Measurements from ENCODE around the gene TIAM1. TPM values are rescaled to one million over a fixed set of nuclear protein-coding genes. Genes with fewer than 3 reads are reported as not detected.
A peak's percentile ranks its signal among the peaks of the same experiment; 100 is the strongest.

TIAM1 gene
- total and polyA plus RNA-seq, 9 donors: 8.7 to 21.3 (median 12.4) TPM

GRCh38 chr21:31278511-31279130, 65.4 kb downstream of the TIAM1 start:
- 85% methylated on average over 5 of the region's 11 CpGs for WGBS (ENCODE audit: insufficient coverage)
- Histone ChIP-seq H3K36me3 (ENCODE audit: control insufficient read depth, insufficient read depth, low read length) (no peaks in the 10 kb centered on the region), H3K27me3 (ENCODE audit: control insufficient read depth, insufficient read depth, low read length) (no peaks in the 10 kb centered on the region), H3K4me1 (ENCODE audit: control insufficient read depth, insufficient read depth, low read length) (no peaks in the 10 kb centered on the region), H3K9me3 (replicated peaks; ENCODE audit: control insufficient read depth, low read depth, low read length) (peaks cover under 1% of the 10 kb centered on the region), H3K27ac (ENCODE audit: low read length) (no peak overlapping the region), H3K4me3 (ENCODE audit: low read length) (no peak overlapping the region)
- no peak for DNase-seq

- Histone ChIP-seq H3K4me1 (ENCODE audit: control insufficient read depth, insufficient read depth, low read length) (no peaks in the 10 kb centered on the region), H3K4me3 (ENCODE audit: low read length) (no peak overlapping the region), H3K36me3 (ENCODE audit: control insufficient read depth, insufficient read depth, low read length) (no peaks in the 10 kb centered on the region), H3K9me3 (replicated peaks; ENCODE audit: control insufficient read depth, low read depth, low read length) (peaks cover 3% of the 10 kb centered on the region), H3K27me3 (ENCODE audit: control insufficient read depth, insufficient read depth, low read length) (no peaks in the 10 kb centered on the region), H3K27ac (ENCODE audit: low read length) (no peak overlapping the region)
- 88% methylated on average over 7 of the region's 7 CpGs for WGBS (ENCODE audit: insufficient coverage)
- no peak for DNase-seq
Measured at GRCh38 chr21:31276663-31277062, 67.4 kb downstream of the TIAM1 start.

- Histone ChIP-seq H3K36me3 (ENCODE audit: control insufficient read depth, insufficient read depth, low read length) (no peaks in the 10 kb centered on the region), H3K4me3 (ENCODE audit: low read length) (no peak overlapping the region), H3K4me1 (ENCODE audit: control insufficient read depth, insufficient read depth, low read length) (no peaks in the 10 kb centered on the region), H3K27ac (ENCODE audit: low read length) (no peak overlapping the region), H3K27me3 (ENCODE audit: control insufficient read depth, insufficient read depth, low read length) (no peaks in the 10 kb centered on the region), H3K9me3 (replicated peaks; ENCODE audit: control insufficient read depth, low read depth, low read length) (peaks cover 3% of the 10 kb centered on the region)
- no peak for DNase-seq
- no CpG with 5 or more reads among the region's 6 CpGs for WGBS (ENCODE audit: insufficient coverage)
Measured at GRCh38 chr21:31275901-31276300, 68.2 kb downstream of the TIAM1 start.

DNA sequence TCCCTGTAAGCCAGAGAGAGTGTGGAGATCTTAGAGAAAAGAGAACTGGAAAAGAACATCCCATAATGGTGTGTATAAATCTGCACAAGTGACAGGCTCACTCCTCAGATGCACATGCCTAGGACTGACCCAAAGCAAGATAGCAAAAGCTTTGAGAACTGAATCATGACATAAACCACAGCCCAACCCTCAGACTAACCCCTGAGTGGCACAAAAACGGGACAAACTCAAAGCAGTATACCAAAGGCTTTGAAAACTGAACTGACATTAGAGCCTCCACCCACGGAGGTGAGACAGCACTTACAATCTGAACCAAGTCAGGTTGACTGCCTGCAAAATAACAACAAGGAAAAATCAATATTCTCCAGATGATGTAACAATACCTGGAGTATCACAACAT, 70.8 kb downstream of the TIAM1 start:
- WGBS (ENCODE audit: insufficient coverage): 55% methylated on average over 1 of the region's 2 CpGs
- Histone ChIP-seq H3K27me3 (ENCODE audit: control insufficient read depth, insufficient read depth, low read length) (no peaks in the 10 kb centered on the region), H3K27ac (ENCODE audit: low read length) (no peak overlapping the region), H3K36me3 (ENCODE audit: control insufficient read depth, insufficient read depth, low read length) (no peaks in the 10 kb centered on the region), H3K4me1 (ENCODE audit: control insufficient read depth, insufficient read depth, low read length) (no peaks in the 10 kb centered on the region), H3K4me3 (ENCODE audit: low read length) (no peak overlapping the region), H3K9me3 (replicated peaks; ENCODE audit: control insufficient read depth, low read depth, low read length) (peaks cover 3% of the 10 kb centered on the region)
- no peak for DNase-seq

GRCh38 chr21:31268090-31268489, 76.0 kb downstream of the TIAM1 start:
- peaks cover 20% of the 10 kb centered on the region for H3K4me1 ChIP-seq (ENCODE audit: control insufficient read depth, insufficient read depth, low read length)
- no peaks in the 10 kb centered on the region for H3K36me3 ChIP-seq (ENCODE audit: control insufficient read depth, insufficient read depth, low read length)
- no peak overlapping the region for H3K4me3 ChIP-seq (ENCODE audit: low read length)
- H3K27ac ChIP-seq (ENCODE audit: low read length): no peak overlapping the region
- H3K9me3 ChIP-seq (replicated peaks; ENCODE audit: control insufficient read depth, low read depth, low read length): no peaks in the 10 kb centered on the region
- peaks cover 2% of the 10 kb centered on the region for H3K27me3 ChIP-seq (ENCODE audit: control insufficient read depth, insufficient read depth, low read length)
- 14% methylated on average over 1 of the region's 5 CpGs for WGBS (ENCODE audit: insufficient coverage)
- DNase-seq: no peak

DNA sequence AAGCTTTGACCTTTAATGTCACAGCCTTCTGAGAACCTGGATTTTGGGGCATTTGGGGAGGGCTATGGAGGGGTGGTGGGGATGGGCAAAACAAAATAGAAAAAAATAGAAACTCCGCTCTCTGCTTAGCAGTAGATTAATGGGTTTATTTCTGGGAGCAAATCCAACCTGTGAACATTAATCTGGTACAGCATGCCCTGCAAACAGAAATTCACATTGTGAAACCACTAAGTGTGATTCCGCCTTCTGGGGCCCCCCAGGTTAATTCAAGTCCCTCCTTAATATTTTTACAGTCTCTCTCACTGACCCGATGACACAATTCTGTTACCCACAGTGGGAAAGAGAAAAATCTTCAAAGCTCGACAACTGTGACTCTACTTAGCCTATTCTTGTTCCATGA, 76.4 kb downstream of the TIAM1 start:
- WGBS (ENCODE audit: insufficient coverage): 83% methylated on average over 1 of the region's 4 CpGs

GRCh38 chr21:31266241-31266640, 77.8 kb downstream of the TIAM1 start:
- Histone ChIP-seq H3K4me3 (ENCODE audit: low read length) (peak overlapping the region; percentile 13), H3K4me1 (ENCODE audit: control insufficient read depth, insufficient read depth, low read length) (peaks cover 20% of the 10 kb centered on the region), H3K27ac (ENCODE audit: low read length) (no peak overlapping the region), H3K36me3 (ENCODE audit: control insufficient read depth, insufficient read depth, low read length) (no peaks in the 10 kb centered on the region), H3K9me3 (replicated peaks; ENCODE audit: control insufficient read depth, low read depth, low read length) (no peaks in the 10 kb centered on the region), H3K27me3 (ENCODE audit: control insufficient read depth, insufficient read depth, low read length) (peaks cover 2% of the 10 kb centered on the region)
- WGBS (ENCODE audit: insufficient coverage): 22% methylated on average over 15 of the region's 18 CpGs
- peak; percentile 90 for DNase-seq

More for the DNA sequence above, 76.4 kb downstream of the TIAM1 start:
- DNase-seq: no peak
- Histone ChIP-seq H3K9me3 (replicated peaks; ENCODE audit: control insufficient read depth, low read depth, low read length) (no peaks in the 10 kb centered on the region), H3K27ac (ENCODE audit: low read length) (no peak overlapping the region), H3K36me3 (ENCODE audit: control insufficient read depth, insufficient read depth, low read length) (no peaks in the 10 kb centered on the region), H3K4me1 (ENCODE audit: control insufficient read depth, insufficient read depth, low read length) (peaks cover 20% of the 10 kb centered on the region), H3K27me3 (ENCODE audit: control insufficient read depth, insufficient read depth, low read length) (peaks cover 2% of the 10 kb centered on the region), H3K4me3 (ENCODE audit: low read length) (no peak overlapping the region)

DNA sequence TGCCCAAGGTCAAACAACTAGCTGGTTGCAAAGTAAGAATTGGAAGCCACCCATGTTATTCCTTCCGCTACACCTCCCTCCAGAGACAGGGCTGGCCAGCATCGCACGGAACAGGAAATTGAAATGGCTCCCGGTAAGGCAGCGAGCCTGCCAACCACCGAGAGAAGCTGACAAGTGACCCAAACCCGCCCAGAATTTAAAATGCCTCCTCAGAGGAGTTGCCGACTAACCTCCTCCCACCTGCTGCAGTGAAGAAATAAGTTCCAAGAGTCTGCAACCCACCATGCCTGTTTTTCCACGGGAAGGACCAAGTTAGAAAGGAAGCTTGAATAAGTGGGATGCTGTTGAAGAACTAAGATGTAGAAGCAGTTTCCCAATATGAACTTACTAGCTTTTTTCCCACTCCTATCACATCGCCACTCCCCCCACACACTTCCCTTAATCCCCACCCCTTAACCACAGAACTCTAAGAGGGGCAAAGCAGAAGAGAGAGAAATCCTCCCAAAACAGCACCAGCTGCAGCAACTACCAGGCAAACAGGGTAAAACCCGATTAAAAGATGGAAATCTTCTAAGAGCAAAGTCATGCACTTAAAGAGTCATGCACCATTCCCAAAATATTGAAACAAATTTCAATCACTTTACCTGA, 78.6 kb downstream of the TIAM1 start:
- no peaks in the 10 kb centered on the region for H3K36me3 ChIP-seq (ENCODE audit: control insufficient read depth, insufficient read depth, low read length)
- H3K27ac ChIP-seq (ENCODE audit: low read length): peak overlapping the region; percentile 5
- H3K4me1 ChIP-seq (ENCODE audit: control insufficient read depth, insufficient read depth, low read length): peaks cover 20% of the 10 kb centered on the region
- DNase-seq: peak; percentile 61
- H3K27me3 ChIP-seq (ENCODE audit: control insufficient read depth, insufficient read depth, low read length): peaks cover 2% of the 10 kb centered on the region
- no peaks in the 10 kb centered on the region for H3K9me3 ChIP-seq (replicated peaks; ENCODE audit: control insufficient read depth, low read depth, low read length)
- no peak overlapping the region for H3K4me3 ChIP-seq (ENCODE audit: low read length)
- 5% methylated on average over 7 of the region's 11 CpGs for WGBS (ENCODE audit: insufficient coverage)

DNA sequence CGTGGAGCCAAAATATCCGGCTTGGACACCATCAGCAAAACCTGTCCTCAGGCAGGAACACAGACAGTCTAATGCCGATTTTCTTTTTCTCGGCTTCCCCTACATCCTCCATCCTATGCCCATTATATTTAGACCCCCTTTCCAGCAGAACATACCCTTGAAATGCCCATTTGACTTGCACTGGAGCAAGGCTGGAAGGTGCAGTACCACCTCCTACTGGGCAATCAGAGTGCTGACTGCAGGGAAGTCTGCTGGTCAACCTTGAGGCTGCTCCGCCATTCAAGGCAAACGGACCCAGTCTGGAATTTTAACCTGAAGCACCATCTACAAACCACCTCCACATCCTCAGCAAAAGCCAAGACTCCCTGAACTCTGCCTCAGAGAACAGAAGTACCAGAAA, 79.5 kb downstream of the TIAM1 start:
- no peak overlapping the region for H3K4me3 ChIP-seq (ENCODE audit: low read length)
- H3K9me3 ChIP-seq (replicated peaks; ENCODE audit: control insufficient read depth, low read depth, low read length): no peaks in the 10 kb centered on the region
- peaks cover 2% of the 10 kb centered on the region for H3K27me3 ChIP-seq (ENCODE audit: control insufficient read depth, insufficient read depth, low read length)
- H3K27ac ChIP-seq (ENCODE audit: low read length): no peak overlapping the region
- H3K4me1 ChIP-seq (ENCODE audit: control insufficient read depth, insufficient read depth, low read length): peaks cover 20% of the 10 kb centered on the region
- WGBS (ENCODE audit: insufficient coverage): 95% methylated on average over 6 of the region's 6 CpGs
- no peaks in the 10 kb centered on the region for H3K36me3 ChIP-seq (ENCODE audit: control insufficient read depth, insufficient read depth, low read length)
- DNase-seq: no peak

- Histone ChIP-seq H3K27ac (ENCODE audit: low read length) (no peak overlapping the region), H3K36me3 (ENCODE audit: control insufficient read depth, insufficient read depth, low read length) (no peaks in the 10 kb centered on the region), H3K27me3 (ENCODE audit: control insufficient read depth, insufficient read depth, low read length) (peaks cover 2% of the 10 kb centered on the region), H3K4me3 (ENCODE audit: low read length) (no peak overlapping the region), H3K9me3 (replicated peaks; ENCODE audit: control insufficient read depth, low read depth, low read length) (no peaks in the 10 kb centered on the region), H3K4me1 (ENCODE audit: control insufficient read depth, insufficient read depth, low read length) (peaks cover 20% of the 10 kb centered on the region)
- peak; percentile 91 for DNase-seq
- no CpG with 5 or more reads among the region's 4 CpGs for WGBS (ENCODE audit: insufficient coverage)
Measured at GRCh38 chr21:31262728-31263127, 81.3 kb downstream of the TIAM1 start.

All from muscle of leg (tissue), 11 donors.